ENCODE results near the gene TMEM161B. TPM values are rescaled to one million over a fixed set of nuclear protein-coding genes. Genes with fewer than 3 reads are reported as not detected.

TMEM161B gene
- 10 to 100 TPM; 20.5 to 24.0 TPM for total RNA-seq

GRCh38 chr5:88268385-88269184 lies at the start of gene TMEM161B:
TSS of gene TMEM161B (minus strand) at chr5:88268845. CDS start at chr5:88268723, 122 bp downstream.

All from activated naive CD4-positive, alpha-beta T cell treated with anti-CD3 and anti-CD28 coated beads, Interleukin-2, amount 10 ng/mL, durations not matched to agents 5 hours and 36 hours (primary cell).